Loucy (cell line): ENCODE results near the gene UNC80.

Source experiments
- CTCF ChIP-seq: fragments of 200-600 bp; sonication (generic); conservative IDR thresholded peaks from 2 replicates; pipeline ENCODE4 v1.5.1; 2014; ENCODE audit warnings: mild to moderate bottlenecking, antibody characterized with exemption, low read length
- EZH2phosphoT487 ChIP-seq: fragments of 200-600 bp; IDR thresholded peaks from 2 replicates; pipeline ENCODE4 v1.6.1; 2018; ENCODE audit warnings: antibody characterized with exemption, mild to moderate bottlenecking, moderate library complexity, borderline replicate concordance

DNA sequence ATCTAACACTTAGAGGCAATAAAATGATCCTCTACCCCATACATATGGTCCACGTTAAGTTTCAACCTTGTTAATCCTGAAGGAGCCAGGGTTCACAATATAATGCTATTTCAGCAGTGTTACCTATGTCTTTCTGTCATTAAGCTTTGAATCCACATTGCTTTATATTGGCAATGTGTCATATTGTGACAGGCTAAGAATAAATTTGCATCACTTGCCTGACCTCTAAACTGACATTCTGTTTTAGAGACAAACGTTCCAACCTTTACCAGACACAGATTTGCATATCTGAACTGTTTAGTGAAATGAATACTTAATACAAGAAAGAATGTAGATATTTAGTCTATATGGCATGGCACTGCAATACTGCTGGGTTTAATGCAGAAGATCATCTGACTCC, 98.4 kb downstream of the UNC80 start:
- TF ChIP-seq CTCF = no peak
- TF ChIP-seq EZH2phosphoT487 = no peak
